SK-N-SH (cell line): ENCODE measurements around the gene ACBD7.

ENCODE experiments used
- CTCF ChIP-seq: fragments of 200-600 bp; sonication (generic); IDR thresholded peaks from 2 replicates; pipeline ENCODE4 v1.6.1; 2017; ENCODE audit warnings: antibody characterized with exemption, mild to moderate bottlenecking, moderate library complexity
- EZH2phosphoT487 ChIP-seq: fragments of 200-600 bp; sonication (generic); IDR thresholded peaks from 2 replicates; pipeline ENCODE4 v1.6.1; 2017; ENCODE audit warnings: low read depth, mixed run types, mild to moderate bottlenecking, antibody characterized with exemption, moderate library complexity, borderline replicate concordance
- GABPA ChIP-seq: IDR thresholded peaks from 2 replicates; pipeline ENCODE4 v1.4.0; 2012; ENCODE audit warnings: low read depth, mild to moderate bottlenecking
- MXI1 ChIP-seq: IDR thresholded peaks from 2 replicates; pipeline ENCODE4 v1.6.1; 2012; ENCODE audit warnings: mild to moderate bottlenecking, low read depth, low read length, improper control_type of control experiment
- POLR2AphosphoS5 ChIP-seq: IDR thresholded peaks from 2 replicates; pipeline ENCODE4 v1.6.1; 2012; ENCODE audit warnings: low read depth, low read length
- RAD21 ChIP-seq: IDR thresholded peaks from 2 replicates; pipeline ENCODE4 v1.6.1; 2012; ENCODE audit warnings: mild to moderate bottlenecking, low read length
- REST ChIP-seq: IDR thresholded peaks from 2 replicates; pipeline ENCODE4 v1.6.1; 2012; ENCODE audit warnings: mild to moderate bottlenecking, low read depth, low read length, moderate library complexity
- RFX5 ChIP-seq: IDR thresholded peaks from 2 replicates; pipeline ENCODE4 v1.6.1; 2012; ENCODE audit warnings: mild to moderate bottlenecking, improper control_type of control experiment, low read length
- SIN3A ChIP-seq: IDR thresholded peaks from 2 replicates; pipeline ENCODE4 v1.6.1; 2012; ENCODE audit warnings: low read depth, mild to moderate bottlenecking, low read length, moderate library complexity, borderline replicate concordance
- SMC3 ChIP-seq: IDR thresholded peaks from 2 replicates; pipeline ENCODE4 v1.6.1; 2012; ENCODE audit warnings: low read depth, low read length, improper control_type of control experiment
- TAF1 ChIP-seq: IDR thresholded peaks from 2 replicates; pipeline ENCODE4 v1.6.1; 2012; ENCODE audit warnings: low read depth, mild to moderate bottlenecking, low read length, moderate library complexity, borderline replicate concordance
- TCF12 ChIP-seq: IDR thresholded peaks from 2 replicates; pipeline ENCODE4 v1.4.0; 2012
- USF2 ChIP-seq: fragments of 150-350 bp; IDR thresholded peaks from 2 replicates; pipeline ENCODE4 v1.6.1; 2017; ENCODE audit warnings: antibody characterized with exemption, low read length, low read depth, borderline replicate concordance

GRCh38 chr10:15053061-15053460 lies 35.5 kb downstream of the ACBD7 start:
- TF ChIP-seq GABPA (no peak), POLR2AphosphoS5 (no peak), CTCF (no peak), USF2 (no peak), RAD21 (no peak), REST (no peak), RFX5 (no peak), TCF12 (no peak), MXI1 (no peak), TAF1 (no peak), SIN3A (no peak), EZH2phosphoT487 (no peak), SMC3 (no peak)
